Measurements from ENCODE around the gene CFAP298. TPM values are rescaled to one million over a fixed set of nuclear protein-coding genes. Genes with fewer than 3 reads are reported as not detected.

The CFAP298 gene
- total RNA-seq, 1 donor from 2014 or later = 33.9 TPM

DNA sequence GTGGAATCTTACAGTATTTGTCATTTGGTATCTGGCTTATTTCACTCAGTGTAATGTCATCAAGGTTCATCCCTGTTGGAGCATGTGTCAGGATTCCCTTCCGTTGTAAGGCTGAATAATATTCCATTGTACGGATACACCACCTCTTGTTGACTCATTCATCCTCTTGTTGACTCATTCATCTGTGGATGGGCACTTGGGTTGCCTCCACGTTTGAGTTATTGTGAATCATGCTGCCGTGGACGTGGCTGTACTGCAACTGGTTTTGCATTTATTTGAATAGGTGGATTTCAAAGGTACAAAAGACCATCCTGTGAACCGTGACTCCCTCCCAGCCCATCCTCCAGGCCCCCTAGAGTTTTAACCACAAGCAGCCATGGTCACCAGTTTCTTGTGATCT is 15.0 kb downstream of the CFAP298 start:
- peak; percentile 95 for DNase-seq

DNA sequence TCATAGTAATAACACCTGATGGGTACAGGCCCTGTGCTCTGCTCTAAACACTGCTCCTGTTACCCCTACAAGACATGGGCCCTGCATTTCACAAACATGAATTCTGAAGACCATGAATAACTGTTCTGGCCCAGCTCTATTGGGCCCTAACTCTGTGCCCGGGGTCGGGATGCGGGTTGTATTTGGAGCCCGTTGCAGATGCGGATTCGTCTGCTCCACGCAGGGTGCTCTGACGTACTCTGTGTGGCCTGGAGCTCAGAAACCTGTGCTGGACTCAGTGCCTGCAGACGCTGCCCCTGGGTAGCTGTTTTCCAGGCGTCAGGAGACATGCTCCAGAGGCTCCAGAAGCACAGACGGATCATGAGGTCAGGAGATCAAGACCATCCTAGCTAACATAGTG is 16.7 kb downstream of the CFAP298 start:
- DNase-seq = no peak

DNA sequence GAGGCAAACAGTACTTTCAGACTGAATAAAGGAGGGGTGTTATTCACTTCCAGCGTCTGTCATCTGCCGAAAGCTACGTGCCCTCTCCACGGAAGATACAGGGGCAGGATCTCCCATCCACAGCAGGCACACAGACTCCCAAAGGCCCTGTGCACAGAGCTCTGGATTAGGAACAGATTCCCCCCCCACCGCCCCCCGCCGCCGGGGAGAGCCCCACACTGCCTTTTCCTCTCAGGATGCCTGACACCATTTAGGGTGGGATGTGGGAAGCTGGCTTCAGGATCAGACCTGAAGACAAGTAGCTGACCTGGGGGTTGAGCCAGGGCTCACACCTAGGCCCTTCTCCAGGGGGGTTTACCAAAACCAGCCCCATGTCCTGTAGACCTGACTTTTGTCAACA is 18.5 kb downstream of the CFAP298 start:
- no peak for DNase-seq

DNA sequence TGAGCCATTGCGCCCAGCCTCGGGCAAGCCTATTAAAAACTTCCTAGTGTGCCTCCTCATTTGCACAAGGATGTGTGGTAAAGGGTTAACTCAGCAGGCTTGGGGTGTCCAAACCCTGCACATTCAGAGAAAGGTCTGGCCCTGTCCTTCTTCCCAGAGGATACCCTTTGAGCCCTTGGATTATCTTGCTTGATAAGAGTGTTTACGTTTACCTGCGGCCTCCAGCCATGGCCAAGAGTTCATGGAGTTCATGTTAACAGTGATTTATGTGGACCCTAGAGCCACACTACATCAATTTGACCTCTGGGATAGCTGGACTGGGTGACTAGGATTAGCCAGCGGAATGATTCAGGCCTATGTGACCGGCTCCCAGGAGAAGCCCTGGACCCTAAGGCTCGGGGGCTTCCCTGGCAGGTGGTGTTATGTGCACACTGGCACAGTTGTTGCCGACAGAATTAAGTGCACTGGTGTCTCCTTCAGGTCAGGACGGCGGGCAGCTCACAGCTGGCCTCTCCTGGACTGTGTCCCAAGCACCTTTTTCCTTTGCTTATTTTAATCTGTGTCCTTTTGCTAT is 19.2 kb downstream of the CFAP298 start:
- no peak for DNase-seq

DNA sequence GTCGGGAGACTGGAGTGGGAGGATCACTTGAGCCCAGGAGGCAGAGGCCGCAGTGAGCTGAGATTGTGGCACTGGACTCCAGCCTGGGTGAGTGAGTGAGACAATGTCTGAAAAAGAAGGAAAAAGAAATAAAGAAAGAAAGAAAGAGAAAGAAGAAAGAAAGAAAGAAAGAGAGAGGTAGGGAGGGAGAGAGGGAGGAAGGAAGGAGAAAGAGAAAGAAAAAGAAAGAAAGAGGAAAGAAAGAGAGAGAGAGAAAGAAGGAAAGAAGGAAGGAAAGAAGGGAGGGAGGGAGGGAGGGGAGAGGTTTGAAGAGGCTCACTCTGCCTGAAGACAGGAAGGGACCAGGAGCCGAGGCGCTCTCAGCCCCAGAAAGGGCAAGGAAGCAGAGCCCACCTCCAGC is 22.0 kb downstream of the CFAP298 start:
- DNase-seq = no peak

DNA sequence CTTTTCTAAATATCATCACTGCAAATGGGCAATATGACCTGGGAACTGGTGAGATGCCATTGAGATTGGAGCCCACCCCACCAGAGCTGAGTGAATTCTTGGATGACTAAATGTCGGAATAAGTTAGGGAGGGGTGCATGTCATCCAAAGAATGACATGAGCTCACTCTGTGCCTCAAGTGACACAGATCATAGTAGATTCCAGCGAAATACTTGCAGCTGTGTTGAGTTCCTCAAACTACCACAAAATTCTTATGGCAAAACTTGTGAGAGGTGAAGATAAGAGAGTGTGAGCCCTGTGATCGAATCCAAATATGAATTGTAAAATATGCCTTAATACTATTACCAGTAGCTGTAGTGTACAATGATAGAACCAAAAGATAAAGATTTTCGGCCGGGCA is 24.5 kb downstream of the CFAP298 start:
- DNase-seq = no peak

DNA sequence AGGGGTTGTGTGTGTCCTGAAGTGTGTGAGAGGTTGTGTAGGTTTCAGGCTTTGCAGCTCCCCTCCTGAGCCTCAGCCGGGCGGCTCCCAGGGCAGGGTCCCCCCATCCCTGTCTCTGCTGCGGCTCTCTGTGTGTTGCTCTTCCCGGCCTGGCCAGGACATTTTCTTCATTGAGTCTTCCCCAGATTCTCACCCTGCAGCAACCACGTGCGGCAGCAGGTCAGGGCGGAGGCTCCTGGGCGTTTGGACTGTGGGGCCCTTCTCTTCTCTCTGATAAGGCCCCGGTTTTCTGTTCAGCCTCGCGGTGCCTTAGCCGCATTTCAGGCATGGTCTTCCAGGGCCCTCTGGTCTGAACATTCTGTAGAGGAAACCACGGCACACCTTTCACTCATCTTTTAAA is 25.1 kb downstream of the CFAP298 start:
- DNase-seq = no peak

DNA sequence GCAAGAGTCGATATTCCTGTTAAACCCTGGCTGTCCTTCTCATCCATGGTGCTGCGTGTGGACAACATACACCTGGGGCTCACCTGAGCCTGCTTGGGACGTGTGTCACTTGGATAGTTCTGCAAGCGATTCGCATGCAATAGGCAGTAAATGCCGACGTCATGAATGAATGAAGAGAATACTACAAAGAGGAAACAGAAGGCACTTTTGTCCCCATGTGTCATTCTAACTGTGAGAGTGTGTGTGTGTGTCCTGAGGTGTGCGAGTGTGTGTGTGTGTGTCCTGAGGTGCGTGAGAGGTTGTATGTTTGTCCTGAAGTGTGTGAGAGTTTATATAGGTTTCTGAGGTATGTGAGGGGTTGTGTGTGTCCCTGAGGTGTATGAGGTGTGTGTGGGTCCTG is 26.2 kb downstream of the CFAP298 start:
- DNase-seq = no peak

DNA sequence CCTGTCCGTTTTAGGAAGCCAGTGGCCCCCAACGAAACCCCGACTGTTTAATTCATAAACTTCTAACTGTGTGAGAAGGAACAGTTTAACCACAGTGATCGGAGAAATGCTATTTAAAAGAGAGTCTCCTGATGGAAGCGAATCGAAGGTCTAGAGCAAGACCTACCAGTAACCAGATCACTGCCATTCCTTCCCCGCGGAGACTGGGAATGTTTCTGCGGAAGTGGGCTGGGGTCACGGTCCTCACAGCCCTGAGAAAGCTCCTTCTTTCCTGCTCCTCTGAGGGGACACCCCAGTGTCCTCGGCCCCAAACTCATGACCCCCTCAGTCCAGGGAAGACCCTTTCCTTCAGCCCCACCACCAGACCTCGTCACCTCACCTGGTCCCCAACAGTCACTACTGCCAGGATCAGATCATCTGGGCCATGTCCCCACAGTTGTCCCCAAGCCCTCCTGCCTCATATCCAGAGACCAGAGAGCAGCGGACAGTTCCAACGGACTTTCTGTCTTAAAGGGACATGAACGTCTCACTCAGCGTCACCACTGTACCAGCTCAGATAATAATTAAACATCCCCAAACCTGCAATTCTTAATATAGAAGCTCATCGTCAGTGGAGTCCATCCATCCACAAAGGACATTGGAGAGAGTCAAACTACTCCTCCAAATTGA is 27.0 kb downstream of the CFAP298 start, which contains the start of gene TCP10L:
TCP10L (minus strand) TSS at position 482 of the 669 bp plus-strand sequence. CDS start 1,219 bp downstream, outside the sequence.
- no peak for DNase-seq

DNA sequence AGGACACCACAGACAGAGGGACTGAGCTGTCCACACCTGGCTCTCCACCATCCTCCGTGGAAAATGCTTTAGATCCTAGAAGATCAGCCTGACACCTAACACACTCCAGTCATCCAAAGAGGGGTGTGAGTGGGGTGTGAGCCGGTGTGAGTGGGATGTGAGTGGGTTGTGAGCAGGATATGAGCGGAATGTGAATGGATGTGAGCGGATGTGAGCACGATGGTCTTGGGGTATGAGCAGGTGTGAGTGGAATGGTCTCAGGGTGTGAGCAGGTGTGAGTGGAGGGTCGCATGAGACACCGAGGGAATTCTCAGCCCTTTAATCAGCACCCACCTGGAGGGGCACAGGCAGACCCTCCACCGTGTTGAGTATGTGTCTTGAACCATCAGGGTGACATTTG is 27.7 kb downstream of the CFAP298 start:
- DNase-seq = no peak

DNA sequence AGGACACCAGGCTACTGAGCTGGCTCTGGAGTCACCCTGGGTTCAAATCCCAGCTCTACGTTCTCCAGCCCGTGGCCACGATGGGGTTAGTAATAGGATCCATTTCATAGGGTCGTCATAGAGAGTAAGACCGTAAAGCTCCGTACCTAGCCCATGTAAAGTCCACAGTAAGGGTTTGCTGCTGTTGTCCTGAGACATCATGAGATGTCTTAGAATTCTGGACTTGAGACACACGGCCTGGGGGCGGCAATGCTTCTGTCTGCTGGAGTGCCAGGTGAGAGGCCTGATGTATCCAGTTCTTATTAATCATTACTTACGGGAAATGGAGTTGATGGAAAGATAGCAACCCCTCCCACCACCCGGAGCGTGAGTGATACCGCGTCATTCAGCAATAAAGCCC is 30.4 kb downstream of the CFAP298 start:
- no peak for DNase-seq

DNA sequence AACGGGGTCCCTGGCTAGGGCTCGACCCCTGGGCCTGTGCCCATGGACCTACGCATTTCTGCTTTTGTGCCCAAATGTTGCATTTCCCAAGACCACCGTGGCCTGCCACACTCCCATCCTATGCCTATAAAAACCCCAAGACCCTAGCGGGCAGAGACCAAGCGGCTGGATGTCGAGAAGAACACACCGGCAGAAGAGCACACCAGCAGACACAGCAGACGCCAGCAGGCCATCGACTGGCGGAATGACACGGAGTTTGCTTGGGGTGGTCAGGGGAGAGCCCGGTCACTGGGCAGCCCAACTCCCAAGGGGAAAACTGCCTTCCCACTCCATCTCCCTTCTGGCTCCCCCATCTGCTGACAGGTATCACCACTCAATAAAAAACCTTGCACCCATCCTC is 31.2 kb downstream of the CFAP298 start:
- no peak for DNase-seq

DNA sequence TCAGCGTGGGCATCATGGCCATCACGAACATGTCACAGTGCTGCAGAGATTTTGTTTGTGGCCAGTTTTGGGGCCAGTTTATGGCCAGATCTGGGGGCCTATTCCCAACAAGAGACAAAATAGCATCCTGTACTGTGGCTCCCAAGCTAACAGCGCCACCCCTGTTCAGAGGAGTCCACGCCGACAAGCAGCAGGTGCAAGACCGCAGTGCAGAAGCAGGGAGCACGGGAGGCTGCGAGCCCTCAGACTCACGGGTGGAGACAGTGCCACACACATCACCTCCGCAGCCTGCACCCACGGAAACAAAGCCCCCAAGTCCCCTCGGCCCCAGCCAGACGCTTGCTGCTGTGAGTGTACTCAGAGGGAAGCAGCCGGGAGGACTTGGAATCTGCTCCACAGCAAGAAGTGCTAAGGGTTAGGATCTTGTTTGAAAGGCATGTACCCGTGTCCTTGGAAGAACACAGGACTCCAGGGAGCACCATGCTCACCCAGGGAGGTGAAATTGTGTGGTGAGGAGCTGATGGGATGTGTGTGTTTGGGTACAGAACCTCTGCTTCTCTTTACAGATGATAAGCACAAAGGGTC is 34.0 kb downstream of the CFAP298 start:
- DNase-seq = peak; percentile 29

DNA sequence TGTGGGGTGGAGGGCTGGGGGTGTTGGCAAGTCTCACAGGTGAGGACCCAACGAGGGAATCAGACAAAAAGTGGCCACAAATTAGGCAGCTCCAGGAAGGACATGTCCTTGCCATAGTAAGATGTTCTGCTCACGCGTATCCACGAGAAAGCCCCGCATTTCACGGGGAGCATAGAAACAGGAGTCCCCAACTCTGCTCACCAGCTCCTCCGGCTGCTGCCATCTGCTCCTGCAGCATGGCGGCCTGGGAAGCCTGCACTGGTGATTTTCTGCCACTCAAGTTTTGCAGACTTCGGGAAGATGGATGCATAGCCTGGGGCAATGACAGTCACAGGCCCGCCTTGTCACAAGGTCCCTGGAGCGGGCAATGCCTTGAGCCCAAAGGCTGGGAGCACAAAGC is 36.2 kb downstream of the CFAP298 start:
- no peak for DNase-seq

DNA sequence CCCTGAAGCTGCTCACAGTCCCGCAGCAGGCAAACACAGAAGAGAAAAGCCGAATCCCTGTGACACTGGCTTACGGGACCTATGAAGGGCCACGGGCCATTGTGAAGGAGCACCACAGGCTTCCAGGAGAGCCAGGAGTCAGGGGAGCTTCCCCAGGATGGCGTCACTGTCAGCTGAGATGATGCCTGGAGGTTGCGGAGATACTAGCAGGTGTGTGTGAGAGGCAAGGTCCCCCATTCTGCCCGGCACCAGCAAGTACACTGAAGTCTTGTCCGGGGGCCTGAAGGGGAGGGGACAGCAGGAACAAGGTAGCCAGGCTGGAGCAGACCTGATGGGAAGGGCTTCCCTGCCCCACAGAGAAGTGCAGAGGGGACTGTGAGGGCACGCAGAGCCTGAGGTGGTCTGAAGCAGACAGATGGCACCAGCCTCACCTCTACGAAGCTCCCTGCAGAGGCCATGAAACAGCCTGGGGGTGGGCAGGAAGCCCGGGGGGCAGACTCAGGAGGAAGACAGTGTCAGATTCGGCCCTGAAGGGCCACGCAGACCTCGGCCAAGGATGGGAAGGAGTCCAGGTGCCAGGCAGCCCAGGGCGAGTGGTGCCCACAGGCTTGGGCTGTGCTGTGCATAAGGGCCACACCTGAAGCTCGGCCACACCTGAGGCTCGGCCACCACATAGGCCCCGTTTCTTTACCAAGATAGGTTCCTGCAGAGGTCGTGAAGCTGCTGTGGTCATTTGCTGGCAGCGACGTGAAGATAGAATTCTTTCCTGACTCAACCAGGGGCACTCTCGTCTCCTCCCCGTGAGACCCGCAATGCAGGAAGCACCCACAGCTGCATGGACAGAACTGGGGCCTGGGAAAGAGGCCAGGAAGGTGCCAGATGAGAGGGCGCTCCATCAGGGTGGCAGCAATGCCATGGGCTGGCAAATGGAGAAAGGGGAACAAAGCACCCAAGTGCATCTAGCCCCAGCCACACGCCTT is 36.9 kb downstream of the CFAP298 start:
- DNase-seq = no peak

DNA sequence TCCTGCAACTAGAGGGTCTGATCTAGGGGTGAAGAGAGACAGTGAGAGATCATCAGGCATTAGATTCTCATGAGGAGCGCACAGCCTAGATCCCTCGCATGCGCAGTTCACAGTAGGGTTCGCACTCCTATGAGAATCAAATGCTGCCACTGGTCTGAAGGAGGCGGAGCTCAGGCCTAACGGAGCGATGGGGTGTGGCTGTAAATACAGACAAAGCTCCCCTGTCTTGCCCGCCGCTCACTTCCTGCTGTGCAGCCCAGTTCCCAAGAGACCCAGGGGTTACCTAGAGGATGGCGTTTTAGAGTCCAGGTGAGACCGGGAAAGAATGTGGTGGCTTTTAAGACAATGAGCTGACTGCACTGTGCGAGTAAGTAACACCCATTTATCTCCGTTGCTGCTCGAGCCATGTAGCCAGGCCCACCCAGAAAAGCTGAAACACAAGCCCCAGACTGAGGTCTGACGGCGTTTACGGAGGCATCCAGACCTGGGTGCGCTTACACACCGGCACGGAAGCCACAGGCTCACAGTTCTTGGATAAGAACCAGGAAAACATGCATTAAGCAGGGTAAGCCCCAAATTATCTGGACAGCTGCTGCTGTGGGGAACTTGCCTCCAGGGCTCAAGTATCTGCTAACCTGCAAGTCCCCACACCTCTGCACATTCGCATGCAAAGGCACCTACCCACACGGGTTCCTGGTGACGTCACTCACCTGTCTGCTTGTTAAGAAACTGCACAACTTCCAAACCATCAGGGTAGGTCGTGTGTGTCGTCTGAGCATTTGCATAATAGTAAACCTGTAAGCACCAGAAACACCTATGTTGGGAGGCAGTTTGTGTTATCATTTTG is 39.4 kb downstream of the CFAP298 start:
- DNase-seq = no peak

DNA sequence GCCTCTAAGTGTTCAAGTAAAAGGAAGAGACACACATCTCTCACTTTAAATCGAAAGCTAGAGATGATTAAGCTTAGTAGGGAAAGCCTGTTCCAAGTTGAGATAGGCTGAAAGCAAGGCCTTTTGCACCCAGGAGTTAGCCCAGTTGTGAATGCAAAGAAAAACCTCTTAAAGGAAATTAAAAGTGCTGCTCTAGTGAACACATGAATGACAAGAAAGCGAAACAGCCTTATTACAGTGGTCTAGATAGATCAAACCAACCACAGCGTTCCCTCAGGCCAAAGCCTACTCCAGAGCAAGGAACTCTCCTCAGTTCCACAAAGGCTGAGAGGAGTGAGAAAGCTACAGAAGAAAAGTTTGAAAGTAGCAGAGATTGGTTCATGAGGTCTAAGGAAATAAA is 41.7 kb downstream of the CFAP298 start:
- no peak for DNase-seq

DNA sequence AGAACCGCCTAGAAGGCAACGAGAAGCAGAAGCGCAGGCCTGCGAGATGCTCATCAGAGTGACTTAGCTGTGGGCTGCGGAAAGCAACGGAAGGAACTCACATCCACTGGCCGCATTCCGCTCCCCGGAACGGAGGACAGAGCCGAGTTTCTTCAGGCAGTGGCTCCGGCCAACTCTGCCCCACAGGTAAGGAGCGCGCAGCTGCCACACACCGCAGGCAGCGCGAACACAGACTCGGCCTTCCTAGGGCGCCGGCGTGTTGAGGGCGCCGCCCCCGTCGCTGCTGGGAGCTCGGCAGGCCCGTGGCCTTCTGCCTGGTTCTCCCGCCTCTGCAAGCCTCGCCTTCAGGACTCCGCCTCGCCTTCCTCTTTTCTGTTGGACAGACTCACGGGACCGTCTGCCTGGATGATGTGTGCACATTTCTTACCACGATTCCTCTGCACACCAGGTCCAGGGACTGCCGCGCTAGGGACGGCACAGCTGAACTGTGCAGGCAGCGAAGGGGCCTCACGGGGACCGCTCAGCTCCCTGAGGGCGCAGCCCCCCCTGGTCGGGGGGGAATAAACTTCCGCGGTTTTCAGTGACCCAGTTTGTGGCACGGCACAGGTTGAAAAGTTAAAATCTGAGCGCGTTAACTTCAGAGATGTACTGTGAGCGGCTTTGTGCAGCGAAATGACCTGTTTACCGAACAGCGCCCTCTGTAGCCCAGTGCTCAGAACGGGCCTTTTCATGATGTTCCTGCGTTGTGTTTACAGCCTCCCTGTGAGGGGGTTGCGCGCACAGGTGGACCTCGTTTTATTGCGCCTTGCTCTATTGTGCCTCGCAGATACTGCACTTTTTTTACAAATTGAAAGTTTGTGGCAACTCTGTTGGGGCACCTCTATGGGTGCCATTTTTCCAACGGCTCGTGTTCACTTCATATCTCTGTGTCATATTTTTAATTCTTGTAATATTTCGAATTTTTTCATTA is 42.6 kb downstream of the CFAP298 start:
- DNase-seq = peak; percentile 94

DNA sequence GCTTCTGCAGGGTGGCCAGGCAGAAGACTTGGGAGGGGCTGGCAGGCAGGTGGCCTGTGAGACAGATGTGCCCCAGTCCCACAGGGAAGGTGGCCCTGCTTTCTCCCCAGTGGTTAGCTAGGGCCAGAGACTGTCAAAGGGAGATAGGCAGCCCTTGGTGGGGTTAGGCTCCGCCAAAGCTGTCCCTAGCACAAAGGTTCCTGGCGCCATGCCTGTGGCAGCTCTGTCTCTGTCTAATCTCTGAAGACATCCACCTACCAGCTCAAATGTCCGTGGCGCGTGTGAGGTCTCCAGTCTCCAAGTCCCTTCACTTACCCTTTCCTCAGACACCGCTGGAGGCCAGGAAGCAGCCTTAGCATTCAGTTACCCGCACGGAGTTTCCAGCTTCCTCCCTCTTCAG is 44.6 kb downstream of the CFAP298 start:
- no peak for DNase-seq

DNA sequence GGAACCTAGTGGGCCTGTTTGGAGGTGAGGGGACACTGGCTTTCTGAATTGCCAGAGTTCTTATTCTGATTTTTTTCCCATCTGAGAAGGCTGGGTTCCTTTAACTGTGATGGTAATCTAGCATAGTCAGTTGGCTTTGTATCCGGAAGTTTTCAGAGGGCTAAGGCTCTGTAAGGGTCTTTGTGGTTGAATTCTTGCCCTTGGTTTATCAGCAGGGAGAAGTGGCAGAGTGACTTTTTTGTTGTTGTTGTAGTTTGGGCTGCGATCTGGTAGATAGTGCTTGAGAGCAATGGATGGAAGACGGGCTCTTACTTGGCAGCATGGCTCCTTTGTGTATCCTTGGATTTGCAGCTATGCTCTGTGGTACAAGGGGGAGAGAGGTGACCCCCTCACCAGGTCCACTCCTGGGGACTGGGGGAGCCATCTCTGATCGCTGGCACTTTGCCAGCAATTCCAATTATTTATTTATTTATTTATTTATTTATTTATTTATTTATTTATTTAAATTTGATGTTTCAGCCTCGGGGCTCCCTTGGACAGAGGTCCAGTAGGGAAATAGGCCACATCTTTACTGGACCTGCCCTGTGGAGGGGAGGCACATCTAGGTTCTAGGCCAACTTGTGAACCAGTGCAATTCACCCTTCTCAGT is 45.3 kb downstream of the CFAP298 start:
- no peak for DNase-seq

All from dermis blood vessel endothelial cell (primary cell).